PC-3 (cell line): ENCODE data around the gene ZCCHC4. TPM values are rescaled to one million over a fixed set of nuclear protein-coding genes. Genes with fewer than 3 reads are reported as not detected.
"Not testable (repeated sequence)": the region's sequence is repeated elsewhere in the genome, so short reads cannot be mapped to it uniquely, and the experiment has no call there.

ENCODE experiments used
- ATAC-seq: fragments of 200-7000 bp; cut with Tn5 transposase; 2 replicates; pipeline ENCODE4 v1.9.1; 2020; ENCODE audit warnings: mild to moderate bottlenecking, moderate library complexity
- BruUV-seq: library from RNA; stranded (reverse); fragments of 400-500 nt; replicated peaks from 2 replicates; lab custom pipeline; 2021; lab: Mats Ljungman, UMichigan
- CTCF ChIA-PET: fragments of 300-600 bp; sonication (Branson Sonifier 250); formaldehyde crosslinking; loops from one replicate; lab custom pipeline; 2022; ENCODE audit warnings: antibody characterized with exemption; lab: Charles Lee
- POLR2A ChIA-PET: fragments of 300-600 bp; sonication (Branson Sonifier 250); formaldehyde crosslinking; loops from one replicate; lab custom pipeline; 2022; ENCODE audit warnings: antibody characterized with exemption; ENCODE audit not compliant: unreplicated experiment; lab: Charles Lee
- DNase-seq: peaks from one replicate; pipeline ENCODE4 v3.0.0-alpha.2; 2015
- H2AFZ ChIP-seq: fragments of 300-600 bp; sonication (generic); 2 replicates; pipeline ENCODE4 v1.6.0; 2016; ENCODE audit warnings: antibody characterized with exemption, low read length
- H3F3A ChIP-seq: fragments of 300-600 bp; sonication (generic); one replicate; pipeline ENCODE4 v1.6.0; 2017; ENCODE audit warnings: antibody characterized with exemption, low read length, control low read depth, mild to moderate bottlenecking; ENCODE audit not compliant: unreplicated experiment
- H3K27ac ChIP-seq: fragments of 300-600 bp; sonication (generic); 2 replicates; pipeline ENCODE4 v1.5.1; 2016; ENCODE audit warnings: mild to moderate bottlenecking, low read length
- H3K27me3 ChIP-seq: fragments of 300-600 bp; sonication (generic); 2 replicates; pipeline ENCODE4 v1.6.1; 2016; ENCODE audit warnings: low read length, mixed read lengths
- H3K36me3 ChIP-seq: fragments of 300-600 bp; sonication (generic); 2 replicates; pipeline ENCODE4 v1.6.1; 2016; ENCODE audit warnings: low read depth, mixed run types, low read length, mixed read lengths
- H3K4me1 ChIP-seq: fragments of 300-600 bp; sonication (generic); 2 replicates; pipeline ENCODE4 v1.5.1; 2016; ENCODE audit warnings: low read length; ENCODE audit not compliant: insufficient read depth
- H3K4me2 ChIP-seq: fragments of 300-600 bp; sonication (generic); 2 replicates; pipeline ENCODE4 v1.6.0; 2016; ENCODE audit warnings: low read length
- H3K4me3 ChIP-seq: fragments of 300-600 bp; sonication (generic); 2 replicates; pipeline ENCODE4 v1.5.1; 2016; ENCODE audit warnings: mild to moderate bottlenecking, low read length, mixed read lengths
- H3K79me2 ChIP-seq: fragments of 300-600 bp; sonication (generic); 2 replicates; pipeline ENCODE4 v1.6.1; 2017; ENCODE audit warnings: low read length, mixed read lengths
- H3K9ac ChIP-seq: fragments of 300-600 bp; sonication (generic); 2 replicates; pipeline ENCODE4 v1.6.0; 2016; ENCODE audit warnings: mild to moderate bottlenecking, low read length
- H3K9me2 ChIP-seq: fragments of 300-600 bp; sonication (generic); replicated peaks from 2 replicates; pipeline ENCODE4 v1.6.1; 2016; ENCODE audit warnings: mixed run types, low read length, mixed read lengths
- H3K9me3 ChIP-seq: fragments of 300-600 bp; sonication (generic); 2 replicates; pipeline ENCODE4 v1.6.1; 2016; ENCODE audit warnings: low read length, mixed read lengths
- H4K20me1 ChIP-seq: fragments of 300-600 bp; sonication (generic); 2 replicates; pipeline ENCODE4 v1.6.1; 2016; ENCODE audit warnings: low read length, mixed read lengths
- EZH2 ChIP-seq: fragments of 300-600 bp; sonication (generic); IDR thresholded peaks from one replicate; pipeline ENCODE4 v1.6.1; 2017; ENCODE audit warnings: antibody characterized with exemption, mild to moderate bottlenecking, low read length; ENCODE audit not compliant: unreplicated experiment
- EZH2phosphoT487 ChIP-seq: fragments of 300-600 bp; sonication (generic); IDR thresholded peaks from 2 replicates; pipeline ENCODE4 v1.6.1; 2018; ENCODE audit warnings: mild to moderate bottlenecking, antibody characterized with exemption, low read length, borderline replicate concordance
- intact Hi-C: fragments of 100-400 bp; cut with micrococcal nuclease; formaldehyde crosslinking; loops from 2 replicates; pipeline ENCODE4 v1.9.0; 2023
- total RNA-seq: library from RNA; depleted of rRNA; stranded (reverse); fragments of >200 nt; gene quantifications from 2 replicates; pipeline ENCODE4 v1.2.3, GENCODE V29; 2014
- TF ChIP-seq, protein P1 (sequence below): fragments of 300-600 bp; sonication (generic); conservative IDR thresholded peaks from 2 replicates; pipeline ENCODE4 v1.5.1; 2017; ENCODE audit warnings: antibody characterized with exemption, low read depth, mild to moderate bottlenecking, low read length

The ZCCHC4 gene
- total RNA-seq, 1 experiment from 2014 or later = 6.8 TPM

- DNase-seq = no peak
- POLR2A ChIA-PET = no interaction called here
- no peaks in the 10 kb centered on the region for H3F3A ChIP-seq
- H3K4me2 ChIP-seq = no peak overlapping the region
- TF ChIP-seq EZH2phosphoT487 (no peak), EZH2 (no peak)
- TF ChIP-seq, protein P1, sequence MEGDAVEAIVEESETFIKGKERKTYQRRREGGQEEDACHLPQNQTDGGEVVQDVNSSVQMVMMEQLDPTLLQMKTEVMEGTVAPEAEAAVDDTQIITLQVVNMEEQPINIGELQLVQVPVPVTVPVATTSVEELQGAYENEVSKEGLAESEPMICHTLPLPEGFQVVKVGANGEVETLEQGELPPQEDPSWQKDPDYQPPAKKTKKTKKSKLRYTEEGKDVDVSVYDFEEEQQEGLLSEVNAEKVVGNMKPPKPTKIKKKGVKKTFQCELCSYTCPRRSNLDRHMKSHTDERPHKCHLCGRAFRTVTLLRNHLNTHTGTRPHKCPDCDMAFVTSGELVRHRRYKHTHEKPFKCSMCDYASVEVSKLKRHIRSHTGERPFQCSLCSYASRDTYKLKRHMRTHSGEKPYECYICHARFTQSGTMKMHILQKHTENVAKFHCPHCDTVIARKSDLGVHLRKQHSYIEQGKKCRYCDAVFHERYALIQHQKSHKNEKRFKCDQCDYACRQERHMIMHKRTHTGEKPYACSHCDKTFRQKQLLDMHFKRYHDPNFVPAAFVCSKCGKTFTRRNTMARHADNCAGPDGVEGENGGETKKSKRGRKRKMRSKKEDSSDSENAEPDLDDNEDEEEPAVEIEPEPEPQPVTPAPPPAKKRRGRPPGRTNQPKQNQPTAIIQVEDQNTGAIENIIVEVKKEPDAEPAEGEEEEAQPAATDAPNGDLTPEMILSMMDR = no peak
- intact Hi-C loops = loop anchor here (5.0 to 10.0 kb wide), 3 partner anchors 56 to 374 kb away; partner anchors contain the start of gene ZCCHC4
- no peaks in the 10 kb centered on the region for H3K9me3 ChIP-seq
- no peaks in the 10 kb centered on the region; the same call in 1 of the 2 replicates for H3K36me3 ChIP-seq
- no TSS peak for BruUV-seq
- H3K27me3 ChIP-seq = no peaks in the 10 kb centered on the region
- H3K4me3 ChIP-seq = no peak overlapping the region
- no peak overlapping the region for H2AFZ ChIP-seq
- no peaks in the 10 kb centered on the region for H3K9me2 ChIP-seq
- H3K9ac ChIP-seq = no peak overlapping the region
- H4K20me1 ChIP-seq = no peaks in the 10 kb centered on the region
- CTCF ChIA-PET = no interaction called here
- H3K79me2 ChIP-seq = no peaks in the 10 kb centered on the region
- ATAC-seq = no peak
- H3K27ac ChIP-seq = no peak overlapping the region
- H3K4me1 ChIP-seq = no peaks in the 10 kb centered on the region
Measured at GRCh38 chr4:25368315-25368714, 55.7 kb downstream of the ZCCHC4 start.

- peak; percentile 33; the same call in 1 of the 2 replicates for ATAC-seq
- Histone ChIP-seq H3K9ac (no peak overlapping the region), H2AFZ (no peak overlapping the region), H3K9me3 (no peaks in the 10 kb centered on the region), H3K9me2 (no peaks in the 10 kb centered on the region), H3K36me3 (no peaks in the 10 kb centered on the region; the same call in 1 of the 2 replicates), H3K4me3 (no peak overlapping the region), H3F3A (no peaks in the 10 kb centered on the region), H3K4me1 (no peaks in the 10 kb centered on the region), H3K27ac (no peak overlapping the region), H4K20me1 (no peaks in the 10 kb centered on the region), H3K27me3 (no peaks in the 10 kb centered on the region), H3K79me2 (no peaks in the 10 kb centered on the region), H3K4me2 (no peak overlapping the region)
- TF ChIP-seq, protein P1 = no peak
- no peak for DNase-seq
- ChIA-PET CTCF (no interaction called here), POLR2A (no interaction called here)
- no TSS peak for BruUV-seq
- intact Hi-C loops = no loop called here
Measured at GRCh38 chr4:25370242-25370641, 57.7 kb downstream of the ZCCHC4 start.

- H3K4me2 ChIP-seq, DNase-seq, BruUV-seq: not testable (repeated sequence)
Measured at GRCh38 chr4:25372549-25372948, 60.0 kb downstream of the ZCCHC4 start.

More at GRCh38 chr4:25372549-25372948, 60.0 kb downstream of the ZCCHC4 start:
- H3K36me3 ChIP-seq, H3K9me2 ChIP-seq, H2AFZ ChIP-seq, intact Hi-C loops, H3K9me3 ChIP-seq, H3K4me3 ChIP-seq, H3K27me3 ChIP-seq, H4K20me1 ChIP-seq, CTCF ChIA-PET, H3K9ac ChIP-seq, H3K27ac ChIP-seq, H3K79me2 ChIP-seq, ATAC-seq, POLR2A ChIA-PET, H3F3A ChIP-seq, H3K4me1 ChIP-seq: not testable (repeated sequence)
